Neural progenitor cell (in vitro differentiated cells): ENCODE results near the gene RABGAP1. TPM values are rescaled to one million over a fixed set of nuclear protein-coding genes. Genes with fewer than 3 reads are reported as not detected.

Experiments
- DNase-seq: peaks from one replicate; pipeline ENCODE4 v3.0.0-alpha.2; 2016; ENCODE audit warnings: low spot score
- H2AFZ ChIP-seq: fragments of 200-600 bp; sonication (generic); replicated peaks from 2 replicates; pipeline ENCODE4 v1.6.1; 2016; ENCODE audit warnings: antibody characterized with exemption
- H3F3A ChIP-seq: fragments of 200-600 bp; sonication (generic); 2 replicates; pipeline ENCODE4 v1.6.1; 2016; ENCODE audit warnings: antibody characterized with exemption, low read depth
- H3K27ac ChIP-seq: fragments of 200-600 bp; sonication (generic); 2 replicates; pipeline ENCODE4 v1.5.1; 2016; ENCODE audit warnings: mild to moderate bottlenecking
- H3K27me3 ChIP-seq: fragments of 200-600 bp; sonication (generic); 2 replicates; pipeline ENCODE4 v1.6.1; 2016; ENCODE audit warnings: mild to moderate bottlenecking, moderate library complexity
- H3K36me3 ChIP-seq: fragments of 200-600 bp; sonication (generic); 2 replicates; pipeline ENCODE4 v1.5.1; 2016
- H3K4me1 ChIP-seq: fragments of 200-600 bp; sonication (generic); 2 replicates; pipeline ENCODE4 v1.6.1; 2016; ENCODE audit warnings: mixed run types
- H3K4me2 ChIP-seq: fragments of 200-600 bp; sonication (generic); 2 replicates; pipeline ENCODE4 v1.6.1; 2016
- H3K4me3 ChIP-seq: fragments of 200-600 bp; sonication (generic); 2 replicates; pipeline ENCODE4 v1.5.1; 2016
- H3K79me2 ChIP-seq: fragments of 200-600 bp; sonication (generic); 2 replicates; pipeline ENCODE4 v1.6.1; 2016; ENCODE audit warnings: low read depth
- H3K9ac ChIP-seq: fragments of 200-600 bp; sonication (generic); 2 replicates; pipeline ENCODE4 v1.6.1; 2016
- H3K9me3 ChIP-seq: fragments of 200-600 bp; sonication (generic); 2 replicates; pipeline ENCODE4 v1.5.1; 2016; ENCODE audit warnings: low read depth
- H4K20me1 ChIP-seq: fragments of 200-600 bp; sonication (generic); 2 replicates; pipeline ENCODE4 v1.6.1; 2016; ENCODE audit warnings: low read depth
- H3K27ac Mint-ChIP-seq: 3 replicates; pipeline ENCODE4 v1.8.0; 2021; ENCODE audit warnings: mixed read lengths
- H3K27me3 Mint-ChIP-seq: 2 replicates; pipeline ENCODE4 v1.8.0; 2022; ENCODE audit warnings: low read depth, mild to moderate bottlenecking, inconsistent platforms, moderate library complexity, mixed read lengths; ENCODE audit not compliant: insufficient read depth
- H3K36me3 Mint-ChIP-seq: 3 replicates; pipeline ENCODE4 v1.8.0; 2021; ENCODE audit warnings: mixed read lengths
- H3K4me1 Mint-ChIP-seq: 3 replicates; pipeline ENCODE4 v1.8.0; 2021; ENCODE audit warnings: mixed read lengths
- H3K4me3 Mint-ChIP-seq: 3 replicates; pipeline ENCODE4 v1.8.0; 2021; ENCODE audit warnings: mild to moderate bottlenecking, moderate library complexity, mixed read lengths
- H3K9me3 Mint-ChIP-seq: 3 replicates; pipeline ENCODE4 v1.8.0; 2020; ENCODE audit warnings: mixed read lengths
- CTCF ChIP-seq: fragments of 200-600 bp; sonication (generic); IDR thresholded peaks from 2 replicates; pipeline ENCODE4 v1.5.1; 2017; ENCODE audit warnings: antibody characterized with exemption, mild to moderate bottlenecking
- EZH2 ChIP-seq: fragments of 200-600 bp; sonication (generic); IDR thresholded peaks from 2 replicates; pipeline ENCODE4 v1.6.1; 2017; ENCODE audit warnings: antibody characterized with exemption, mild to moderate bottlenecking, moderate library complexity
- EZH2phosphoT487 ChIP-seq: fragments of 200-600 bp; sonication (generic); IDR thresholded peaks from 2 replicates; pipeline ENCODE4 v1.6.1; 2017; ENCODE audit warnings: antibody characterized with exemption
- total RNA-seq: library from RNA; depleted of rRNA; stranded (reverse); fragments of >200 nt; gene quantifications from 2 replicates; pipeline ENCODE4 v1.2.3, GENCODE V29; 2015; ENCODE audit warnings: low replicate concordance

Gene RABGAP1
- total RNA-seq, 1 donor from 2014 or later = 55.2 TPM

- DNase-seq = no peak
Observed at GRCh38 chr9:123059472-123060220, 118.8 kb downstream of the RABGAP1 start.

GRCh38 chr9:123061216-123061615 lies 120.4 kb downstream of the RABGAP1 start:
- H3K27ac Mint-ChIP-seq = no peak overlapping the region
- peaks cover 4% of the 10 kb centered on the region for H3K4me1 ChIP-seq
- H3F3A ChIP-seq = peaks cover under 1% of the 10 kb centered on the region
- H3K36me3 Mint-ChIP-seq = peaks cover 10% of the 10 kb centered on the region
- no peak overlapping the region for H2AFZ ChIP-seq
- H3K9ac ChIP-seq = no peak overlapping the region
- H3K79me2 ChIP-seq = no peaks in the 10 kb centered on the region
- TF ChIP-seq EZH2phosphoT487 (no peak), CTCF (no peak), EZH2 (no peak)
- peaks cover 8% of the 10 kb centered on the region for H3K4me1 Mint-ChIP-seq
- H3K9me3 Mint-ChIP-seq = peaks cover 3% of the 10 kb centered on the region
- no peak overlapping the region for H3K27ac ChIP-seq
- H3K4me3 ChIP-seq = no peak overlapping the region
- H3K36me3 ChIP-seq = peaks cover 10% of the 10 kb centered on the region
- no peaks in the 10 kb centered on the region for H4K20me1 ChIP-seq
- no peaks in the 10 kb centered on the region for H3K9me3 ChIP-seq
- no peak overlapping the region for H3K4me2 ChIP-seq
- H3K27me3 ChIP-seq = no peaks in the 10 kb centered on the region
- no peak overlapping the region for H3K4me3 Mint-ChIP-seq
- no peaks in the 10 kb centered on the region for H3K27me3 Mint-ChIP-seq
- DNase-seq = no peak

More at GRCh38 chr9:123059472-123060220, 118.8 kb downstream of the RABGAP1 start:
- H3K9me3 ChIP-seq = no peaks in the 10 kb centered on the region
- H3K36me3 ChIP-seq = peaks cover 3% of the 10 kb centered on the region
- peaks cover 11% of the 10 kb centered on the region for H3K36me3 Mint-ChIP-seq
- no peak overlapping the region for H2AFZ ChIP-seq
- no peak overlapping the region for H3K4me2 ChIP-seq
- no peak for TF ChIP-seq CTCF
- TF ChIP-seq EZH2 = no peak
- TF ChIP-seq EZH2phosphoT487 = no peak
- H3K4me1 ChIP-seq = peaks cover 9% of the 10 kb centered on the region
- no peaks in the 10 kb centered on the region for H3K27me3 ChIP-seq
- peaks cover 7% of the 10 kb centered on the region for H3F3A ChIP-seq
- H3K9me3 Mint-ChIP-seq = peaks cover 7% of the 10 kb centered on the region
- no peaks in the 10 kb centered on the region for H3K27me3 Mint-ChIP-seq
- peaks cover 4% of the 10 kb centered on the region for H4K20me1 ChIP-seq
- H3K4me3 ChIP-seq = no peak overlapping the region
- H3K27ac Mint-ChIP-seq = no peak overlapping the region
- H3K27ac ChIP-seq = no peak overlapping the region
- no peak overlapping the region for H3K9ac ChIP-seq
- H3K79me2 ChIP-seq = no peaks in the 10 kb centered on the region
- H3K4me3 Mint-ChIP-seq = no peak overlapping the region
- H3K4me1 Mint-ChIP-seq = peaks cover 10% of the 10 kb centered on the region

- no peaks in the 10 kb centered on the region for H3K9me3 Mint-ChIP-seq
- Histone ChIP-seq H3K4me1 (peaks cover 3% of the 10 kb centered on the region), H3K79me2 (no peaks in the 10 kb centered on the region), H3K27me3 (no peaks in the 10 kb centered on the region), H3K36me3 (peaks cover 10% of the 10 kb centered on the region), H3K4me2 (no peak overlapping the region), H3K4me3 (no peak overlapping the region), H2AFZ (no peak overlapping the region), H3K27ac (no peak overlapping the region), H3K9me3 (no peaks in the 10 kb centered on the region), H3F3A (no peaks in the 10 kb centered on the region), H4K20me1 (no peaks in the 10 kb centered on the region), H3K9ac (no peak overlapping the region)
- H3K27me3 Mint-ChIP-seq = no peaks in the 10 kb centered on the region
- peaks cover 13% of the 10 kb centered on the region for H3K36me3 Mint-ChIP-seq
- H3K4me3 Mint-ChIP-seq = no peak overlapping the region
- DNase-seq = no peak
- H3K4me1 Mint-ChIP-seq = peaks cover 4% of the 10 kb centered on the region
- TF ChIP-seq EZH2phosphoT487 = no peak
- no peak for TF ChIP-seq CTCF
- no peak for TF ChIP-seq EZH2
- no peak overlapping the region for H3K27ac Mint-ChIP-seq
Observed at GRCh38 chr9:123062351-123063176, 121.7 kb downstream of the RABGAP1 start.
